HG03469 (cell line): ENCODE measurements around the gene ANK2.

Source experiments
- ATAC-seq: cut with Tn5 transposase; IDR thresholded peaks from one replicate; pipeline ENCODE4 v1.9.1; 2021; ENCODE audit warnings: mild to moderate bottlenecking, moderate library complexity, moderate number of reproducible peaks; ENCODE audit not compliant: unreplicated experiment

ANK2 gene

DNA sequence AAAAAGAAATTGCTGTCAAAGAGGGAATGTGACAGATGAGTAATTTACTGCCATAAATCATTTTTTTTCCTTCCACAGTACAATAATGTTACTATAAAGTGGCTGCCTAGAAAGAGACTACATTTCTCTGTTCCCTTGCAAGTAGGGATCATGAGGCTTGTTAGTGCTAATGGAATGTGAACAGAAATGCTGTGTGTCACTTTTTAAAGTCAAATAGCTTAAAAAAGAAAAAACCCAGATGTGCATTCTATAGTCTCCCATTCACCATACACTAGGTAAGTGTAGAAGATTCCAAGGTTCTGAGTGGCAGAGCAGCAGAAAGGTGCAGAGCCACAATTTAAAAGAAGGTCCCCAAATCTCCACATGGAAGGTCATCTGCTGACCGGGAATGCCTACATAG, 383.7 kb downstream of the ANK2 start:
- ATAC-seq, result no peak
